ENCODE data around the gene TRAM2. TPM values are rescaled to one million over a fixed set of nuclear protein-coding genes. Genes with fewer than 3 reads are reported as not detected.

TRAM2 gene
- total and polyA plus RNA-seq, 10 of the 15 experiments (the other 5 are each of a cell fraction or from before 2014, with no cell fraction given): 2.5 to 15.0 (median 11.0) TPM

- TF ChIP-seq ZZZ3 (IDR thresholded peaks at IDR 0.05; ENCODE audit: control insufficient read depth, insufficient read length, low read depth): no peak
- TF ChIP-seq PKNOX1 (IDR thresholded peaks at IDR 0.05): no peak
These were observed 37.9 kb downstream of the TRAM2 start (continued) for GRCh38 chr6:52538901-52539354.

- ChIA-PET CTCF (interaction anchor here (1.3 to 1.5 kb wide), 2 partner anchors 13 to 114 kb away, joined by 4 to 5 read pairs; no protein-coding TSS in a partner anchor), RAD21 (ENCODE audit: unreplicated experiment) (interaction anchor here (3.6 kb wide), 1 partner anchor 40 kb away, joined by 22 read pairs; no protein-coding TSS in a partner anchor), POLR2A (interaction anchor here (0.9 to 2.4 kb wide), 2 partner anchors 37 to 40 kb away, joined by 3 to 14 read pairs; no protein-coding TSS in a partner anchor), SMC1A (ENCODE audit: uncharacterized antibody, unreplicated experiment) (interaction anchor here (1.1 to 5.5 kb wide), 4 partner anchors 33 to 119 kb away, joined by 3 to 51 read pairs (median 12); partner anchors contain the start of genes EFHC1 and TRAM2)
- H3K4me2 ChIP-seq (ENCODE audit: control insufficient read depth, insufficient read depth): peak overlapping the region; percentile 95
- intact Hi-C loops (cut with micrococcal nuclease; ENCODE audit: unreplicated experiment): no loop called here
- FAIRE-seq: no peak
- no peak for DNase-seq (ENCODE audit: low read depth, low spot score)
- ATAC-seq: no peak
- peak overlapping the region; percentile 85 for H3K27ac ChIP-seq (ENCODE audit: control insufficient read depth, insufficient read depth)
- TF ChIP-seq NFYA (IDR thresholded peaks at IDR 0.05; ENCODE audit: borderline replicate concordance, low read depth, low read length): no peak
- TF ChIP-seq CREM (IDR thresholded peaks at IDR 0.05; ENCODE audit: low read depth): no peak
- no peak for TF ChIP-seq DPF2 (IDR thresholded peaks at IDR 0.05)
- no peak for TF ChIP-seq RB1 (IDR thresholded peaks at IDR 0.05; ENCODE audit: borderline replicate concordance)
- TF ChIP-seq CUX1 (IDR thresholded peaks at IDR 0.05; ENCODE audit: insufficient replicate concordance, low read depth, low read length): no peak
- no peak for TF ChIP-seq POLR2AphosphoS2 (IDR thresholded peaks at IDR 0.05; ENCODE audit: low read depth, low read length)
- no peak for TF ChIP-seq WRNIP1 (IDR thresholded peaks at IDR 0.05; ENCODE audit: borderline replicate concordance, low read depth, low read length)
- no peak for TF ChIP-seq EZH2 (IDR thresholded peaks at IDR 0.05; ENCODE audit: borderline replicate concordance, control insufficient read depth, low read depth, low read length)
- TF ChIP-seq ZNF384 (IDR thresholded peaks at IDR 0.05; ENCODE audit: borderline replicate concordance, low read depth, low read length): no peak
- TF ChIP-seq MAX (IDR thresholded peaks at IDR 0.05; ENCODE audit: low read depth, low read length): no peak
- no peak for TF ChIP-seq MTA2 (IDR thresholded peaks at IDR 0.05; ENCODE audit: low read depth)
- TF ChIP-seq FOS (IDR thresholded peaks at IDR 0.05; ENCODE audit: borderline replicate concordance, extremely low read depth, insufficient read length): no peak
- no peak for TF ChIP-seq ETV6 (conservative IDR thresholded peaks at IDR 0.05 in 1 of 2, IDR thresholded peaks at IDR 0.05 in 1 of 2; ENCODE audit: borderline replicate concordance in 1 of 2, low read depth in 1 of 2)
- WGBS (ENCODE audit: insufficient coverage, insufficient replicate concordance, low lambda C conversion rate, missing lambda C conversion rate): 97% methylated on average over 5 of the region's 5 CpGs
- no peak overlapping the region; the same call in 1 of the 2 replicates for H3K9ac ChIP-seq (ENCODE audit: control insufficient read depth, insufficient read depth, low read length)
- no peak overlapping the region for H2AFZ ChIP-seq (ENCODE audit: control insufficient read depth, low read depth, low read length)
- peaks cover 42% of the 10 kb centered on the region for H3K4me1 ChIP-seq (ENCODE audit: control insufficient read depth, insufficient read depth, low read length)
- no peaks in the 10 kb centered on the region for H3K9me3 ChIP-seq (replicated peaks; ENCODE audit: control insufficient read depth, insufficient read depth, low read length)
- BruUV-seq (replicated peaks): no TSS peak
- 0 out of 4 replicates have a peak, but pooled peaks cover 0 to 2% of the 10 kb centered on the region in 2 experiments for H3K36me3 ChIP-seq (ENCODE audit: control insufficient read depth in 2 of 2, insufficient read depth in 2 of 2, low read length in 1 of 2)
- H4K20me1 ChIP-seq (ENCODE audit: control insufficient read depth, insufficient read depth): no peaks in the 10 kb centered on the region
- H3K4me3 ChIP-seq: no peak overlapping the region
- H3K27me3 ChIP-seq (replicated peaks in 1 of 2; ENCODE audit: control insufficient read depth in 2 of 2, insufficient read depth in 2 of 2, low read length in 1 of 2): no peaks in the 10 kb centered on the region
- peaks cover 7% of the 10 kb centered on the region for H3K79me2 ChIP-seq (ENCODE audit: control insufficient read depth, insufficient read depth, low read length)
- in situ Hi-C loops (cut with MboI): no loop called here
These were observed 38.5 kb downstream of the TRAM2 start for GRCh38 chr6:52538252-52538900.
